GM12865 (cell line): Measurements from ENCODE around the gene PMEPA1.

ENCODE experiments used
- DNase-seq: peaks from one replicate; pipeline ENCODE4 v3.0.0; 2010; ENCODE audit warnings: low read depth
- H3K4me3 ChIP-seq: 2 replicates; pipeline ENCODE4 v1.5.1; 2011; ENCODE audit warnings: mild to moderate bottlenecking, low read depth, low read length, control low read depth
- TF ChIP-seq, protein P1 (sequence below): IDR thresholded peaks from 2 replicates; pipeline ENCODE4 v1.5.1; 2011; ENCODE audit warnings: low read length, control low read depth, low read depth, inconsistent platforms; ENCODE audit not compliant: insufficient read depth; ENCODE audit errors: missing control alignments

PMEPA1 gene

DNA sequence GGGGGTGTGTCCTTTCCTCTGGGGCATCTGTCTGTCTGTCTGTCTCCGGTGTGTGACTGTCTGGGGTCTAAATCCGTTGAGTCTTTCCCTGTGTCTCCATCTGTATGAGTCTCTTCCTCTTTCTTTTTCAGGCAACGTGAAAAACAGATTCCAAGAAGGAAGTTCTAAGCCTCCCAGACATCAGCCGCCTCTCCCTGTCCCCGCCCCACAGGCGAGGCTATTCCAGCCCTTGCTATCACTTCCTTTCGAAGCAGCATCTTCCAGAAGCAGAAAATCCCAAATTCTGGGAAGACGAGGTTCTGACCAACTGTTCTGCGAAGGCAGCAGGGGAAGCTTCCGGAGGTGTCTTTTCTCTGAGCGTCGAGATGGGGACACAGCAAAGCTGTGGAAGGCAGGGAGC lies 34.0 kb downstream of the PMEPA1 start:
- no peak for DNase-seq
- H3K4me3 ChIP-seq = no peak overlapping the region
- TF ChIP-seq, protein P1, sequence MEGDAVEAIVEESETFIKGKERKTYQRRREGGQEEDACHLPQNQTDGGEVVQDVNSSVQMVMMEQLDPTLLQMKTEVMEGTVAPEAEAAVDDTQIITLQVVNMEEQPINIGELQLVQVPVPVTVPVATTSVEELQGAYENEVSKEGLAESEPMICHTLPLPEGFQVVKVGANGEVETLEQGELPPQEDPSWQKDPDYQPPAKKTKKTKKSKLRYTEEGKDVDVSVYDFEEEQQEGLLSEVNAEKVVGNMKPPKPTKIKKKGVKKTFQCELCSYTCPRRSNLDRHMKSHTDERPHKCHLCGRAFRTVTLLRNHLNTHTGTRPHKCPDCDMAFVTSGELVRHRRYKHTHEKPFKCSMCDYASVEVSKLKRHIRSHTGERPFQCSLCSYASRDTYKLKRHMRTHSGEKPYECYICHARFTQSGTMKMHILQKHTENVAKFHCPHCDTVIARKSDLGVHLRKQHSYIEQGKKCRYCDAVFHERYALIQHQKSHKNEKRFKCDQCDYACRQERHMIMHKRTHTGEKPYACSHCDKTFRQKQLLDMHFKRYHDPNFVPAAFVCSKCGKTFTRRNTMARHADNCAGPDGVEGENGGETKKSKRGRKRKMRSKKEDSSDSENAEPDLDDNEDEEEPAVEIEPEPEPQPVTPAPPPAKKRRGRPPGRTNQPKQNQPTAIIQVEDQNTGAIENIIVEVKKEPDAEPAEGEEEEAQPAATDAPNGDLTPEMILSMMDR = no peak

DNA sequence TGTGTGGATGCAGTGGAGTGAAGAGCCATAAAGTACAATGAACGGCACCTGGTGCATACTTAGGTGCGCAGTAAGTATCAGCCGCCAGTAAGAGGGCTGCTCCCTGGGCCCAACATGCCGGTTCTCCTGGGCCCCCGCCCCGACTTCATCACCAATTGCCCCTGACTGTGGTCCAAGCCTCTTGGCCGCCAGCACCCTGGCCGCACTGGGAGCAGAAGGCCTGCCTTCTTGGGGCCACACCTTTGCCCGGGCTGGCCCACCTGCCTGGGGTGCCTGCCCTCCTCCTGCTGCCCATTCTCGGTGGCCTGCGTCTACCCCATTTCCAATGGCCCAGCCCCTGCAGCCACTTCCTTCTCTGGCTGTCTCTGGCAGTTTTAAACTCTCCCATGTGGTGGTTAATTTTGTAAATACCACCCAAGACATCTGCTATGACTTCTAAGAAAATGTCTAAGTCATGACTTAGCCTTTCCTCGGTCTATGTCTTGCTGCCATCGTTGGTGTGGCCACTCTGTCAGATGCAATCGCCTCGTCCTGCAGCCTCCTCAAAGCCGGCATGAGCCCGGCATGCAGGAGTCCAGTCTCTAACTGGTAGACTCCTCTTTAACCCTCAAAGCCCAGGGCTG lies 36.8 kb downstream of the PMEPA1 start:
- no peak for DNase-seq

DNA sequence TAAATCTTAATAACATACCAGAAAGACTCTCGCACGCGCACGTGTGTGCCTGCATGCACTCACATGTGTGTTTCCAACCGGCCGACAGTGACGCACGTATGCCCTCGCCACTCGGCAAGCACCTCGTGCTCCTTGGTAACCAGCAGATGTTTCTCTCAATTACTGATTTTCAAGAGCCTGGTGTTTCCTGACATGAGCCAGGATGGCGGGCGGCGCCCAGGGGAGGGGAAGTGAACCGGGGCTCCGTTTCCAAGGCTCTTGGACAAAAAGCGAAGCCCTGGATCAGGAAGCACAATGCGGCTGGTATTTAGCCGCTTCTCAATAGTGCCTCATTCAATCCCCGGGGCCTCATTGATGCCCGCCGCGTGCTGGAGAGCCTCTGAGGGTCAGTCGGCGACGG lies 37.7 kb downstream of the PMEPA1 start:
- no peak for DNase-seq
- H3K4me3 ChIP-seq = no peak overlapping the region
- TF ChIP-seq, protein P1 = no peak

More for the DNA sequence above, 36.8 kb downstream of the PMEPA1 start:
- TF ChIP-seq, protein P1 = no peak
- no peak overlapping the region for H3K4me3 ChIP-seq

DNA sequence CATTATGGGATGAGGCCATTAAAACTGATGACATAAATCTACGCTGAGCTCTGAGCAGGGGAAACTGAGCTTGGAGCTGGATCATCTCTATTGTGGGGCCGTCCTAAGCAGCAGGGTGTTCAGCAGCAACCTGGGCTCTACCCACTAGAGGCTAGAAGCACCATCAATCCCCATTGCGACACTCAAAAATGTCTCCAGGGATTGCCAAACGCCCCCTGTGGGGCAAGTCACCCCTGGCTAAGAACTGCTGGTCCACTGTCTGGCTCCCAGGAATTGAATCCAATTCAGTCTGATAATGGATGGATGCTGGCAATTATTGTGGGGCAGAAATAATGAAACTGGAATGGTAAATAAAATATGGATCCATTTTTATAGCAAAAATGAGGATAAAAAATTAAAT lies 38.2 kb downstream of the PMEPA1 start:
- TF ChIP-seq, protein P1 = no peak
- DNase-seq = no peak
- no peak overlapping the region for H3K4me3 ChIP-seq

DNA sequence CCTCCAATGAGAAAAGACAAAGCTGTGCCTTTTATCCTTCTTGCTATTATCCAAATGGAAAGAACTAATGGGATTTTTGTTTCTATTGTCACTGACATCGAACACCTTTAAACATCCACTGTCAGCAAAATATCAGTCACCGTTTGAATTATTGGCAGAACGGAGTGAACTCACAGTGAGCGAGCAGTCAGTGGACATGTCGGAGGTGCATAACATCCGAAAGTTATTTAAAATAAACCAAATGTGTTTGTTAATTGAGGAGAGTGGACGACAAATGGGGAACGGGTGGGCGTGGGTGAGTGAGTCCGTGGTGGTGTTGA lies 38.8 kb downstream of the PMEPA1 start:
- DNase-seq = no peak
- no peak overlapping the region for H3K4me3 ChIP-seq
- TF ChIP-seq, protein P1 = no peak

DNA sequence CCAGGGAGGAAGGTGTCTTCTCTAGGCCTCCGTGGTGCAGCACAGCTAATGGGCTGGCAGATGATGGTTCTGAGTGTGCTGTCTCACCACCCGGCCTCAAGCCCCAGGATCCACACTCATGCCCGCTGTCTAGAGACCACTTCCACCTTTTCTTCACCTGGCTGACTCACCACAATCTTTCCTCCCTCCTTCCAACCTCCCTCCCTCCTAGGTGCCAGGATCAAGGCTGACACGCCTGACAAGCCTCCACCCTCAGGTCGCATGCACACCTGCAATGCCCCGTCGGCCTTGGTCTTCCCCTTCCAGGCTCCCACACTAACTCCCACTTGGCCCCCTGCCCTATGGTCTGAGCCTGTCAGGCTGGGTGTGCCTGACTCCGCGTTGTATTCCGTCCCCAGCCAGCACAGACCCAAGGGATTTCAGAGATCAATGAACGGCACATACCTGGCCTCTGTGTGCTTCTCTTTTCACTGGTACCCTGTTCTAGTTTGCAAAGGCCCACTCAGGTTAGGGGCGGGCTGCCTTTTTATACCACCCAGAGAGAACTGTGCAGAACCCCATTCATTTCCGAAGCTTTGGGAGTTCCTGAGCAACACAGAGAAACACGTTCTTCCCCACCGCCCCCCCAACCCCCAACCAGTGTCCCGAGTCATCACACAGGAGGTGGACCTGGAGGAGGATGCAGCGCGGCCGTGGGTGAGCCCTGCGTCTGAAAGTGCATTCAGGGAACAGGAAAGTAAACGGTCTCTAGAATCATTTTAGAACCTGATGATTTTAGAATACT lies 39.3 kb downstream of the PMEPA1 start:
- no peak overlapping the region for H3K4me3 ChIP-seq
- DNase-seq = no peak
- TF ChIP-seq, protein P1 = no peak

DNA sequence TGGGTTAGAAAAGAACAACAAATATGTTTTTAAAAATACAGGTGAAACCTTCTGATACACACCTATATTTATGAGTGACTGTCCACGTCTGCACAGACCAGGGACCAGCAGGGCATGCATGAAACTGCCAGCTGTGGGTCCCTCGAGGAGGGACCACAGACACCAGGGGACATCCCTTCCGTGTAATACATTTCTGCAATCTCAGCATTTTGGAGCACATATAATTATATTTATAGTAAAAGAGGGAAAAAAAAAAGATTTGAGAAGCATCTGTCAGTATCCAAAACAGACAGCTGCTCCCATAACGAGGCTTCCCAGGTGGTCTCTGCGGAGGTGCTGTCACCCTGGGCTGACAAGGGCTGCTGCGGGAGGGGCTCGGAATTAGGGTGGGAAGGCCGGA lies 40.2 kb downstream of the PMEPA1 start:
- no peak for DNase-seq
- TF ChIP-seq, protein P1 = no peak

More for the DNA sequence above, 40.2 kb downstream of the PMEPA1 start:
- H3K4me3 ChIP-seq = no peak overlapping the region
